Neural crest cell (in vitro differentiated cells): Measurements from ENCODE around the gene NR3C2. TPM values are rescaled to one million over a fixed set of nuclear protein-coding genes. Genes with fewer than 3 reads are reported as not detected.

Source experiments
- DNase-seq: peaks from one replicate; pipeline ENCODE4 v3.0.0; 2021; ENCODE audit warnings: low read depth, mixed read lengths, low spot score
- H3K27ac Mint-ChIP-seq: one replicate; pipeline ENCODE4 v1.8.0; 2021; ENCODE audit warnings: mild to moderate bottlenecking, mixed read lengths; ENCODE audit not compliant: unreplicated experiment
- H3K27me3 Mint-ChIP-seq: 2 replicates; pipeline ENCODE4 v1.8.0; 2021; ENCODE audit warnings: low read depth, mild to moderate bottlenecking, mixed read lengths
- H3K36me3 Mint-ChIP-seq: 2 replicates; pipeline ENCODE4 v1.8.0; 2021; ENCODE audit warnings: low read depth, mild to moderate bottlenecking, mixed read lengths
- H3K4me1 Mint-ChIP-seq: 2 replicates; pipeline ENCODE4 v1.8.0; 2021; ENCODE audit warnings: mixed read lengths
- H3K4me3 Mint-ChIP-seq: one replicate; pipeline ENCODE4 v1.8.0; 2021; ENCODE audit warnings: mild to moderate bottlenecking, mixed read lengths
- H3K9me3 Mint-ChIP-seq: 2 replicates; pipeline ENCODE4 v1.8.0; 2021; ENCODE audit warnings: mixed read lengths
- total RNA-seq: library from RNA; stranded (reverse); gene quantifications from 2 replicates; pipeline ENCODE4 v1.2.1, GENCODE V29; 2021
- TF ChIP-seq, protein P1 (sequence below): fragments of 200-600 bp; sonication (generic); conservative IDR thresholded peaks from 2 replicates; pipeline ENCODE4 v1.5.0; 2021; ENCODE audit warnings: antibody characterized with exemption, mild to moderate bottlenecking

NR3C2 gene
- total RNA-seq, 1 donor from 2014 or later: 0.21 TPM

DNA sequence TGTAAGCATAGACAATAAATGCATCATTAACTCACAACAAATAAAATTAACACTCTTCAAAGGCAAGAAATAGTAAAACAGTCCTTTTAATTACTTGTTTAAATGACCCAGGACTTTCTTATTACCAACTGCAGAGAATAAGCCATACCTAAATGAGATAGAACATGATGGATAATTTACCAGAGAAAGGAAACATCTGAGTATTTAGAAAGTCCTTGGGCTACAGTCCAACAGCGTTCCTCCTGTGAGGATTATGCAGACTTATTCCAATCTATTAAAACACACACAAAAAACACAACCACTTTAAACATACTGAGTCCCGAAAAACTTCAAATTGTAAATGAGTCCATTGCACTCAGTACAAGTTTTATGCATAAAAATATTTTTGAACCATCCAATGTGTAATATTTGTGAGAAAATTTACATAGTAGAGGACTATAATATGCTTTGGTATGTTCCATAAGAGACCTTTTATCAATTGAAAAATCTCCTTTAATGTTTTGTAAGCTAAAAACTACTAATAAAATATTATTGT is 129.2 kb downstream of the NR3C2 start:
- DNase-seq: no peak
- H3K4me3 Mint-ChIP-seq: no peak overlapping the region
- peaks cover 3% of the 10 kb centered on the region for H3K9me3 Mint-ChIP-seq
- H3K4me1 Mint-ChIP-seq: no peaks in the 10 kb centered on the region
- TF ChIP-seq, protein P1, sequence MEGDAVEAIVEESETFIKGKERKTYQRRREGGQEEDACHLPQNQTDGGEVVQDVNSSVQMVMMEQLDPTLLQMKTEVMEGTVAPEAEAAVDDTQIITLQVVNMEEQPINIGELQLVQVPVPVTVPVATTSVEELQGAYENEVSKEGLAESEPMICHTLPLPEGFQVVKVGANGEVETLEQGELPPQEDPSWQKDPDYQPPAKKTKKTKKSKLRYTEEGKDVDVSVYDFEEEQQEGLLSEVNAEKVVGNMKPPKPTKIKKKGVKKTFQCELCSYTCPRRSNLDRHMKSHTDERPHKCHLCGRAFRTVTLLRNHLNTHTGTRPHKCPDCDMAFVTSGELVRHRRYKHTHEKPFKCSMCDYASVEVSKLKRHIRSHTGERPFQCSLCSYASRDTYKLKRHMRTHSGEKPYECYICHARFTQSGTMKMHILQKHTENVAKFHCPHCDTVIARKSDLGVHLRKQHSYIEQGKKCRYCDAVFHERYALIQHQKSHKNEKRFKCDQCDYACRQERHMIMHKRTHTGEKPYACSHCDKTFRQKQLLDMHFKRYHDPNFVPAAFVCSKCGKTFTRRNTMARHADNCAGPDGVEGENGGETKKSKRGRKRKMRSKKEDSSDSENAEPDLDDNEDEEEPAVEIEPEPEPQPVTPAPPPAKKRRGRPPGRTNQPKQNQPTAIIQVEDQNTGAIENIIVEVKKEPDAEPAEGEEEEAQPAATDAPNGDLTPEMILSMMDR: no peak
- H3K27ac Mint-ChIP-seq: no peak overlapping the region
- peaks cover 2% of the 10 kb centered on the region for H3K36me3 Mint-ChIP-seq
- no peaks in the 10 kb centered on the region for H3K27me3 Mint-ChIP-seq

DNA sequence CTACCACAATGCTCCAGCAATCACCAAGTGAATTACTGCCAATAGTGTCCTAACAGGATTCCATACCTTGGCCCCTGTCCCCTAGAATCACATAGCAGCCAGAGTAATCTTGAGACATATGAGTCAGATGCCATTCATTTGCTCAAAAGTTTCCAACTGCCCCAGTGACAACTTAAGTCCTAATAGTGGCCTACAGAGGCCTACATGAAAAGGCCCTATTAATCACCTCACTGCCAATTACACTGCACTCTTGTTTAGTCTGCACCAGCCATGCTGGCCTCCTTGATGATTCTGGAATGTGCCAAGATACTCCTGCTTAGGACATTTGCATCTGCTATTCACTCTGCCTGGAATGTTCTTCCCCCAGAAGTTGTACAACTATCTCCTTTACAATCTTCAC is 130.7 kb downstream of the NR3C2 start:
- Mint-ChIP-seq H3K36me3 (peaks cover 2% of the 10 kb centered on the region), H3K27me3 (no peaks in the 10 kb centered on the region), H3K27ac (no peak overlapping the region), H3K4me1 (no peaks in the 10 kb centered on the region), H3K9me3 (peaks cover 3% of the 10 kb centered on the region), H3K4me3 (no peak overlapping the region)
- DNase-seq: no peak
- TF ChIP-seq, protein P1: no peak

DNA sequence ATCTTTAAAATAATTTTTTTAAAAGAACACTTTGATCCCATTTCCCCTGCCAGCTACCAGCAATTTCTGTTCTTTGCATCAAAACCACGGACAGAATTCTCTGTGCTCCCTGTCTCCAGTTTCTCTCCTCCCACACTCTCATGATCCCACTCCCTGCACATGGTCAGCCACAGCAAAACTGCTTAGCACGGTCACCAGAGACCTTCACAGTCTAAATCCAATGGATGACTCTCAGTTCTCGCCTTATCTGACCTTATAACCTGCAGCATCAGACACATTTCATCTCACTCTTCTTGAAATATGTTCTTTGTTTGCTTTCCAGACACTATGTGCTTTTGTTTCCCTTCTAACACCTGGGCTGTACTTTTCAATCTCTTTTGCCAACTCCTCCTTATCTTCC is 131.5 kb downstream of the NR3C2 start:
- Mint-ChIP-seq H3K36me3 (peaks cover 2% of the 10 kb centered on the region), H3K27ac (no peak overlapping the region), H3K27me3 (no peaks in the 10 kb centered on the region), H3K9me3 (peaks cover 3% of the 10 kb centered on the region), H3K4me1 (no peaks in the 10 kb centered on the region), H3K4me3 (no peak overlapping the region)
- no peak for DNase-seq
- TF ChIP-seq, protein P1: no peak

DNA sequence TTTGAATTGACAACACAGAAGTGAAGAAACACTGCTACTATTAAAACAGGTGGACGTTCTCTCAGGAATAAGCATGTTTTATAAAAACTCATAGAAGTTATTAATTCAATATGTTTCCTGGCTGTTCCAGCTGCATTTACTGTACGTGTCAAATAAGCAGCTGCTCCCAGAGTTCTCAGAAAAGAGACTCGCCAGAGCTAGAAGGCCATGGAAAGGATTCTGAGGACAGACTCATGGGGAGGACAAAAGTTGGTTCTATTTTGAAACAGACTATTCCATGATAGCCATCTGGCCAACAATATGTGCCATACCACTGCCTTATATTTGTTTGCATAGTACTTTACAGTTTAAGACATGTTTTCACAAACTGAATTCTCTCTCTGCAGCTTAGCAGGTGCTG is 136.5 kb downstream of the NR3C2 start:
- no peak overlapping the region for H3K4me3 Mint-ChIP-seq
- no peaks in the 10 kb centered on the region for H3K27me3 Mint-ChIP-seq
- TF ChIP-seq, protein P1: no peak
- no peak for DNase-seq
- H3K9me3 Mint-ChIP-seq: peaks cover 7% of the 10 kb centered on the region
- no peaks in the 10 kb centered on the region for H3K4me1 Mint-ChIP-seq
- no peak overlapping the region for H3K27ac Mint-ChIP-seq
- H3K36me3 Mint-ChIP-seq: peaks cover 6% of the 10 kb centered on the region

DNA sequence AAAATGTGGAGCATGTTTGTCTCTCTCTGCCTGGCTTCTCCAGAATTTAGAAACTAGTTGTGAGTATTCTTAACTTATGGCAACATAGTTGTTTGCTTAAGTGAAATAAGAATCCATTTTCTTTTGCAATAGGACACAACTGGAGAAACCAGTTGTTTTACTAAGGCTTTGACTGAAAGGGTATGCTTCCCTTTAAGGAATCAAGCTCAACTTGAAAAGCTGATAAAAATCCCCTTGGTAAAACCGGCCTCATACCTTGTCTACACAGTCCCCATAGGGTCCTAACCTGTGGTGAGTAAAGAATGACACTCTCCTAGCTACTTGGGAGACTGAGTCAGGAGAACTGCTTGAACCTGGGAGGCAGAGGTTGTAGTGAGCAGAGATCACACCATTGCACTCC is 139.8 kb downstream of the NR3C2 start:
- Mint-ChIP-seq H3K4me3 (no peak overlapping the region), H3K27ac (no peak overlapping the region), H3K27me3 (no peaks in the 10 kb centered on the region), H3K36me3 (peaks cover 6% of the 10 kb centered on the region), H3K4me1 (no peaks in the 10 kb centered on the region), H3K9me3 (peaks cover 9% of the 10 kb centered on the region)
- no peak for DNase-seq
- TF ChIP-seq, protein P1: no peak
